IPS-20b (cell line): ENCODE data around the gene WDR73.

Source experiments
- H3K27ac ChIP-seq: one replicate; pipeline ENCODE4 v1.5.1; 2013; ENCODE audit warnings: low read length
- H3K27me3 ChIP-seq: 2 replicates; pipeline ENCODE4 v1.6.1; 2013; ENCODE audit warnings: mild to moderate bottlenecking, low read length, inconsistent platforms; ENCODE audit not compliant: insufficient read depth
- H3K36me3 ChIP-seq: 2 replicates; pipeline ENCODE4 v1.6.1; 2013; ENCODE audit warnings: low read depth, mild to moderate bottlenecking, inconsistent platforms, low read length, moderate library complexity; ENCODE audit not compliant: insufficient read depth
- H3K4me1 ChIP-seq: 2 replicates; pipeline ENCODE4 v1.6.1; 2013; ENCODE audit warnings: mild to moderate bottlenecking, control low read depth, inconsistent platforms, low read length, moderate library complexity; ENCODE audit not compliant: insufficient read depth
- H3K4me3 ChIP-seq: 2 replicates; pipeline ENCODE4 v1.5.1; 2013; ENCODE audit warnings: mild to moderate bottlenecking, low read length, inconsistent platforms
- H3K9ac ChIP-seq: 2 replicates; pipeline ENCODE4 v1.6.1; 2013; ENCODE audit warnings: low read depth, mild to moderate bottlenecking, inconsistent platforms, low read length, moderate library complexity
- H3K9me3 ChIP-seq: 2 replicates; pipeline ENCODE4 v1.6.1; 2013; ENCODE audit warnings: mild to moderate bottlenecking, low read depth, low read length, inconsistent platforms; ENCODE audit not compliant: insufficient read depth

Gene WDR73

GRCh38 chr15:84681831-84682230 is 27.7 kb upstream of the WDR73 start:
- no peak overlapping the region for H3K27ac ChIP-seq
- H3K4me1 ChIP-seq = no peaks in the 10 kb centered on the region
- no peaks in the 10 kb centered on the region for H3K9me3 ChIP-seq
- no peaks in the 10 kb centered on the region for H3K27me3 ChIP-seq
- no peak overlapping the region for H3K9ac ChIP-seq
- H3K4me3 ChIP-seq = no peak overlapping the region
- peaks cover 77% of the 10 kb centered on the region for H3K36me3 ChIP-seq

- Histone ChIP-seq H3K36me3 (peaks cover 76% of the 10 kb centered on the region), H3K27ac (no peak overlapping the region), H3K4me1 (no peaks in the 10 kb centered on the region), H3K9ac (no peak overlapping the region), H3K9me3 (no peaks in the 10 kb centered on the region), H3K4me3 (no peak overlapping the region), H3K27me3 (no peaks in the 10 kb centered on the region)
Observed at GRCh38 chr15:84671211-84671610, 17.1 kb upstream of the WDR73 start.

- H3K36me3 ChIP-seq = peaks cover 78% of the 10 kb centered on the region
- no peaks in the 10 kb centered on the region for H3K9me3 ChIP-seq
- no peaks in the 10 kb centered on the region for H3K4me1 ChIP-seq
- no peaks in the 10 kb centered on the region for H3K27me3 ChIP-seq
- no peak overlapping the region for H3K27ac ChIP-seq
- H3K9ac ChIP-seq = no peak overlapping the region
- H3K4me3 ChIP-seq = no peak overlapping the region
Observed at GRCh38 chr15:84669726-84670125, 15.6 kb upstream of the WDR73 start.

- Histone ChIP-seq H3K9ac (no peak overlapping the region), H3K36me3 (peaks cover 73% of the 10 kb centered on the region), H3K27me3 (no peaks in the 10 kb centered on the region), H3K27ac (no peak overlapping the region), H3K4me1 (no peaks in the 10 kb centered on the region), H3K9me3 (no peaks in the 10 kb centered on the region), H3K4me3 (no peak overlapping the region)
Observed at GRCh38 chr15:84668221-84668982, 14.3 kb upstream of the WDR73 start.

GRCh38 chr15:84666373-84666772 is 12.3 kb upstream of the WDR73 start:
- Histone ChIP-seq H3K4me1 (no peaks in the 10 kb centered on the region), H3K27me3 (no peaks in the 10 kb centered on the region), H3K9me3 (no peaks in the 10 kb centered on the region), H3K9ac (no peak overlapping the region), H3K4me3 (no peak overlapping the region), H3K27ac (no peak overlapping the region), H3K36me3 (peaks cover 73% of the 10 kb centered on the region)

- Histone ChIP-seq H3K36me3 (peaks cover 24% of the 10 kb centered on the region), H3K4me1 (peaks cover 4% of the 10 kb centered on the region; the same call in 1 of the 2 replicates), H3K27ac (no peak overlapping the region), H3K4me3 (no peak overlapping the region), H3K9me3 (no peaks in the 10 kb centered on the region), H3K27me3 (peaks cover 19% of the 10 kb centered on the region), H3K9ac (no peak overlapping the region)
Observed at GRCh38 chr15:84661001-84661400, 6.9 kb upstream of the WDR73 start.

GRCh38 chr15:84659904-84660781 is 6.1 kb upstream of the WDR73 start:
- Histone ChIP-seq H3K4me3 (no peak overlapping the region), H3K36me3 (peaks cover 16% of the 10 kb centered on the region), H3K27me3 (peaks cover 23% of the 10 kb centered on the region), H3K4me1 (peaks cover 4% of the 10 kb centered on the region; the same call in 1 of the 2 replicates), H3K27ac (no peak overlapping the region), H3K9ac (no peak overlapping the region), H3K9me3 (no peaks in the 10 kb centered on the region)

GRCh38 chr15:84658788-84659411 is 4.8 kb upstream of the WDR73 start:
- peaks cover 4% of the 10 kb centered on the region; the same call in 1 of the 2 replicates for H3K4me1 ChIP-seq
- H3K36me3 ChIP-seq = peaks cover 8% of the 10 kb centered on the region; the same call in 1 of the 2 replicates
- peak overlapping the region; percentile 82 for H3K4me3 ChIP-seq
- no peaks in the 10 kb centered on the region for H3K9me3 ChIP-seq
- peak overlapping the region; percentile 71; the same call in 1 of the 2 replicates for H3K9ac ChIP-seq
- no peak overlapping the region for H3K27ac ChIP-seq
- peaks cover 25% of the 10 kb centered on the region for H3K27me3 ChIP-seq

GRCh38 chr15:84658080-84658787 is 4.2 kb upstream of the WDR73 start, which contains the start of gene NMB:
NMB (minus strand) TSS chr15:84658199; CDS start chr15:84658152, 47 bp downstream.
- H3K9ac ChIP-seq = peak within 1 kb of the TSS; percentile 74
- peak within 1 kb of the TSS; percentile 82 for H3K4me3 ChIP-seq
- H3K27ac ChIP-seq = no peak within 1 kb of the TSS
- peaks cover 8% of the 10 kb centered on the region; the same call in 1 of the 2 replicates for H3K36me3 ChIP-seq
- peaks cover 4% of the 10 kb centered on the region; the same call in 1 of the 2 replicates for H3K4me1 ChIP-seq
- H3K27me3 ChIP-seq = peaks cover 25% of the 10 kb centered on the region
- H3K9me3 ChIP-seq = no peaks in the 10 kb centered on the region

- Histone ChIP-seq H3K27ac (no peak overlapping the region), H3K9me3 (no peaks in the 10 kb centered on the region), H3K36me3 (peaks cover 7% of the 10 kb centered on the region), H3K4me3 (peak overlapping the region; percentile 82), H3K4me1 (peaks cover 4% of the 10 kb centered on the region; the same call in 1 of the 2 replicates), H3K27me3 (peaks cover 25% of the 10 kb centered on the region), H3K9ac (peak overlapping the region; percentile 74; the same call in 1 of the 2 replicates)
Observed at GRCh38 chr15:84657748-84658079, 3.6 kb upstream of the WDR73 start.

GRCh38 chr15:84656972-84657371 is 2.9 kb upstream of the WDR73 start:
- peaks cover 25% of the 10 kb centered on the region for H3K27me3 ChIP-seq
- peak overlapping the region; percentile 82; the same call in 1 of the 2 replicates for H3K4me3 ChIP-seq
- no peak overlapping the region for H3K27ac ChIP-seq
- no peak overlapping the region for H3K9ac ChIP-seq
- H3K9me3 ChIP-seq = no peaks in the 10 kb centered on the region
- H3K36me3 ChIP-seq = peaks cover 9% of the 10 kb centered on the region
- H3K4me1 ChIP-seq = peaks cover 4% of the 10 kb centered on the region; the same call in 1 of the 2 replicates
